Epithelial cell of esophagus (primary cell): ENCODE data around the gene ART5.

Experiments
- DNase-seq: peaks from one replicate; pipeline ENCODE4 v3.0.0; 2010; ENCODE audit warnings: low read depth
- H3K4me3 ChIP-seq: 2 replicates; pipeline ENCODE4 v1.5.1; 2011; ENCODE audit warnings: mild to moderate bottlenecking, low read length, control low read depth
- TF ChIP-seq, protein P1 (sequence below): IDR thresholded peaks from 2 replicates; pipeline ENCODE4 v1.5.1; 2011; ENCODE audit warnings: low read depth, mild to moderate bottlenecking, low read length, control low read depth, inconsistent platforms; ENCODE audit not compliant: insufficient read depth; ENCODE audit errors: missing control alignments

Gene ART5

DNA sequence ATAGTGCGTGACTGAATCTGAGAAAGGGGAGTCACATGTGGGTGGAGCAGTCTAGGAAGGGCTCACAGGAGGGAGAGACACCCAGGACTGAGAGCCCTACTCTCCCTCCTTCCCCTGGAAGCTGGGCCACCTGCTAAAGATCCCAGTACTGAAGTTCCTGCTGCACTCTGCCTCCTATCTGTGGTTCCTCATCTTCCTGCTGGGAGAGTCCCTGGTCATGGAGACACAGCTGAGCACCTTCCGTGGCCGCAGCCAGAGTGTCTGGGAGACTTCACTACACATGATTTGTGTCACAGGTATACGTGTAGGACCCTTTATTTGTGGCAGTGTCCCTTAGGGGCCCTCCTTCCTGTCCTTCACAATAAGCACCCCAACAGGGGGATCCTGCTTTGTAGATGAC is 19.3 kb downstream of the ART5 start:
- no peak overlapping the region for H3K4me3 ChIP-seq
- TF ChIP-seq, protein P1, sequence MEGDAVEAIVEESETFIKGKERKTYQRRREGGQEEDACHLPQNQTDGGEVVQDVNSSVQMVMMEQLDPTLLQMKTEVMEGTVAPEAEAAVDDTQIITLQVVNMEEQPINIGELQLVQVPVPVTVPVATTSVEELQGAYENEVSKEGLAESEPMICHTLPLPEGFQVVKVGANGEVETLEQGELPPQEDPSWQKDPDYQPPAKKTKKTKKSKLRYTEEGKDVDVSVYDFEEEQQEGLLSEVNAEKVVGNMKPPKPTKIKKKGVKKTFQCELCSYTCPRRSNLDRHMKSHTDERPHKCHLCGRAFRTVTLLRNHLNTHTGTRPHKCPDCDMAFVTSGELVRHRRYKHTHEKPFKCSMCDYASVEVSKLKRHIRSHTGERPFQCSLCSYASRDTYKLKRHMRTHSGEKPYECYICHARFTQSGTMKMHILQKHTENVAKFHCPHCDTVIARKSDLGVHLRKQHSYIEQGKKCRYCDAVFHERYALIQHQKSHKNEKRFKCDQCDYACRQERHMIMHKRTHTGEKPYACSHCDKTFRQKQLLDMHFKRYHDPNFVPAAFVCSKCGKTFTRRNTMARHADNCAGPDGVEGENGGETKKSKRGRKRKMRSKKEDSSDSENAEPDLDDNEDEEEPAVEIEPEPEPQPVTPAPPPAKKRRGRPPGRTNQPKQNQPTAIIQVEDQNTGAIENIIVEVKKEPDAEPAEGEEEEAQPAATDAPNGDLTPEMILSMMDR = no peak
- no peak for DNase-seq

DNA sequence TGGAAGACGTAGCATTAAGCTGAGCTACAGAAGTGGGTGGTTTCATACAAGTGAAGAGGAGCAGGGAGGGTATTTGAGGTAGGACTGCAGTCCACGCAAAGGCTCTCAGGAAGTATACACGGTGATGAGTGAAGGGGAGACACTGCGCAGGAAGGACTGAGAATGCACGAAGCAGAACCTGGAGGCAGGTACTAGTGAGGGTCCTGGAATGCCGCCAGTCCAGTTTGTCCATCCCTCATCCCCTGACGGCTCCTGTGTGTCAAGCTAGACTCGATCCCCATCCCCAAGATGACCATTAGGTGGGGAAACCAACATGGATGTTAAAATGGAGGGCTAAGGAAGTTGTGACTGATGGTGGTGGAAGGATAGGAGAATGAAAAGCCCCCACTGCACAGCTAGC is 23.8 kb downstream of the ART5 start:
- DNase-seq = no peak
- no peak overlapping the region for H3K4me3 ChIP-seq
- TF ChIP-seq, protein P1 = no peak

DNA sequence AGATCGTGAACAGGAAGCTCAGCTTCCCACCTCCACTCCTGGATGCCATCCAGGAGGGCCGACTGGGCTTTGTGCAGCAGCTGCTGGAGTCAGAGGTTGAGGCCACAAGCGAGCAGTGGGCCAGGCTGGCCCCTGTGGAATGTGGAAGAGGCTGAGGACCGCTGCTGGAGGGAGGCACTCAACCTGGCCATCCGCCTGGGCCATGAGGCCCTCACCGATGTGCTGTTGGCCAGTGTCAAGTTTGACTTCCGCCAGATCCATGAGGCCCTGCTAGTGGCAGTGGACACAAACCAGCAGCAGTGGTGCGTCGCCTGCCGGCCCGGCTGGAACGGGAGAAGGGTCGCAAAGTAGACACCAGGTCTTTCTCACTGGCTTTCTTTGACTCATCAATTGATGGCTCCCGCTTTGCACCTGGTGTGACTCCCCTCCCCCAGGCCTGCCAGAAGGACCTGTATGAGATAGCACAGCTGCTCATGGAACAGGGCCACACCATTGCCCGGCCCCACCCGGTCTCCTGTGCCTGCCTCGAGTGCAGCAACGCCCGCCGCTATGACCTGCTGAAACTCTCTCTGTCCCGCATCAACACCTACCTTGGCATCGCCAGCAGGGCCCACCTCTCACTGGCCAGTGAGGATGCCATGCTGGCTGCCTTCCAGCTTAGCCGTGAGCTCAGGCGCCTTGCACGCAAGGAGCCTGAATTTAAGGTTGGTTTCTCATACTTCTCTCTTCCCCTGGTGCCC is 24.9 kb downstream of the ART5 start:
- DNase-seq = no peak
- TF ChIP-seq, protein P1 = no peak
- H3K4me3 ChIP-seq = no peak overlapping the region

DNA sequence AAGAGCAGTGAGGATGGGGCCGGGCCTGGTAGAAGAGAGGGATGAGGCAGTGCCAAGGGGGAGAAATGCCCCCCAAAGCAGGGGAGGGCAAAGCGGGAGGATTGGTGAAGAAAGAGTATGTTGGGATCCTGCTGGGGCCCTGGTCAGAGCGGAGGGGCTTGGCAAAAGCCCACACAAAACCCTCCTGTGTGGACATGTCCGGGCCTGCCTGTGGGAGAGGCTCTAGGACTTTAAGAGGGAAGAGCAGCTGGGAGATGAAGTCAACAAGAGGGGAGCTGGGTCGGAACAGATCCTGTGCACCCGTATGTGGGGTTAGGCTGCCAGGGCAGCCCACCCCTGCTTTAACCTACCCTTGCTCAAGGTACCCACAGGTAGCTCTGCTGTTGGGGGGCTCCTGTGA is 25.8 kb downstream of the ART5 start:
- TF ChIP-seq, protein P1 = no peak
- H3K4me3 ChIP-seq = no peak overlapping the region
- peak; percentile 39 for DNase-seq

DNA sequence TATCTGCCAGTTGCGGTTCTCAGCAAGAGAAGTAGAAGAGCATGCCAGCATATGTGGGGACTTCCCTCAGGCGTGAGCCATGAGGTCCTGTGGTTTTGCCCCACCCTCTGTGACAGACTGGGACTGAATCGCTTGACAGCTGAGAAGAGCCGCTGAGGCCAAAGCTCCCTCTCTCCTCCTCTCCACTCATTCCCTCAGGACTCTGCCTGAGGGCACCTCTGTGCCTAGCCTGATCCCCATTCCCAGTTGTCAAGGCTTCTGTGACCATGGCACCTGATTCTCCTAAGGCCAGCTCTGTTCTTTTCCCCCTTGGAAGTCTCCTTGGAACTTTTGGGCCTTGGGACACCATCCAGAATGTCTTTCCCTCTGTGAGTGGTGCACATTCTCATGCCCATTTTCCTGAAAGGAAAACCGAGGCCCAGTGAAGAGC is 27.0 kb downstream of the ART5 start:
- TF ChIP-seq, protein P1 = no peak
- H3K4me3 ChIP-seq = no peak overlapping the region
- DNase-seq = peak; percentile 46

DNA sequence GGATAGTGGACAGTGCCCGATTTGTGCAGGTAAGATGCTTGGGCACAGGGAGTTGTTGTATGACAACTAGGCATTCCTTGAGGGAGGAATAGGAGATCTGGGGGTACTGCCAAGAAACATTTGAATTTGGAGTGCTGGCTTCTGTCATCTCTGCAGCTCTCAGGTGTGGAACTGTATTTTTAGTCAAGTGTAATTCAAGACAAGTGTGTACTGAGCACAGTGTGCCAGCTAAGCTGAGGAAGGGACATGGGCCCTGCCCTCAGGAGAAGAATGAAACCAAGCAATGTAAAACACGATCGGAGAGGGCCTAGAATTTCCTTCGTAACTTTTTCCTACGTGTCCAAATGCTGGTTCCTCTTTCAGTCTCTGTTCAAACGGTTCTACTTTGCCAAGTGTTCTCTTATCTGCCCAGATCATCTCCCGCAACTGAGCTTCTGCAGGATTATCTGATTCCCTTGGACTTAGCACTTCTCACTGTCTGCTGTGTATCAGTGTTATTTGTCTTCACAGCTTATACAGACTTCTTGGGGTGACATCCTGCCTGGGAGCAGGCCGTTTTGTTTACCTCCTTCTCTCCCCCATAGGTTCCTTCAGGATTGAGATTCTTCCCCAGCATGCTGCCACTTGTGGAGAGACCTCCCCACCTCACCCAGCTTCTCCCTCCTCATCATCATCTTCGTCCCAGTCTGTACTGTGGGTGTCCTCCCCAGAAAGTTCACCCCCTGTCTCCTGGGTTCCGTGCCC is 27.6 kb downstream of the ART5 start:
- TF ChIP-seq, protein P1 = no peak
- H3K4me3 ChIP-seq = no peak overlapping the region
- DNase-seq = no peak
